SK-N-SH treated with all-trans-retinoic acid at 6 μM for 48 hours (cell line): ENCODE measurements around the gene TROAP.

Experiments
- ARNTL ChIP-seq: fragments of 450-650 bp; formaldehyde crosslinking; IDR thresholded peaks from 2 replicates; pipeline ENCODE4 v1.5.0; 2020; ENCODE audit warnings: low read depth, mild to moderate bottlenecking, moderate library complexity, borderline replicate concordance
- CSDC2 ChIP-seq: fragments of 250-450 bp; sonication (Bioruptor Pico); IDR thresholded peaks from 2 replicates; pipeline ENCODE4 v1.5.0; 2020; ENCODE audit warnings: mild to moderate bottlenecking, moderate library complexity
- ISL1 ChIP-seq: fragments of 250-450 bp; sonication (Bioruptor Pico); IDR thresholded peaks from 2 replicates; pipeline ENCODE4 v2.1.2; 2022; ENCODE audit warnings: mild to moderate bottlenecking, moderate library complexity
- POU6F1 ChIP-seq: fragments of 250-450 bp; sonication (Bioruptor Pico); IDR thresholded peaks from 2 replicates; pipeline ENCODE4 v1.8.0; 2021; ENCODE audit warnings: low read depth, mild to moderate bottlenecking, moderate library complexity, borderline replicate concordance
- RARB ChIP-seq: fragments of 250-450 bp; sonication (Bioruptor Pico); IDR thresholded peaks from 2 replicates; pipeline ENCODE4 v1.8.0; 2021; ENCODE audit warnings: mild to moderate bottlenecking, moderate library complexity
- ZFP30 ChIP-seq: fragments of 450-650 bp; formaldehyde crosslinking; IDR thresholded peaks from 2 replicates; pipeline ENCODE4 v1.5.0; 2022; ENCODE audit warnings: mild to moderate bottlenecking, moderate library complexity
- ZNF8 ChIP-seq: fragments of 450-650 bp; formaldehyde crosslinking; IDR thresholded peaks from 2 replicates; pipeline ENCODE4 v1.5.0; 2020; ENCODE audit warnings: mild to moderate bottlenecking, moderate library complexity
- TF ChIP-seq, protein P1 (sequence below): fragments of 250-450 bp; sonication (Bioruptor Pico); IDR thresholded peaks from 2 replicates; pipeline ENCODE4 v1.5.1; 2021; ENCODE audit warnings: mild to moderate bottlenecking, moderate library complexity
- TF ChIP-seq, protein P2 (sequence below): fragments of 250-450 bp; sonication (Bioruptor Pico); IDR thresholded peaks from 2 replicates; pipeline ENCODE4 v1.8.0; 2020; ENCODE audit warnings: mild to moderate bottlenecking, moderate library complexity, borderline replicate concordance

DNA sequence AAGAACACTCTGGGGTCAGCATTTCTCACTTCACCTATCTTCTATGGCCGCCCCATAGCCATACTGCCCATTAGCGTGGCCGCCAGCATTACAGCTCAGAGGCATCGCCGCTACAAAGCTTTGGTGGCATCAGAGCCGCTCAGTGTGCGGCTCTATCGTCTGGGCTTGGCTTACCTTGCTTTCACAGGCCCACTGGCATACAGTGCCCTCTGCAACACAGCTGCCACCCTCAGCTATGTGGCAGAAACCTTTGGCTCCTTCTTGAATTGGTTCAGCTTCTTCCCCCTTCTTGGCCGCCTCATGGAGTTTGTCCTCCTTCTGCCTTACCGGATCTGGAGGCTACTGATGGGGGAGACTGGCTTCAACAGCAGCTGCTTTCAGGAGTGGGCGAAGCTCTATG is 26.2 kb downstream of the TROAP start:
- TF ChIP-seq CSDC2 (no peak), ARNTL (CRISPR knock-in tag) (no peak), ZFP30 (CRISPR knock-in tag) (no peak), POU6F1 (CRISPR knock-in tag) (no peak), ZNF8 (no peak), ISL1 (no peak), RARB (CRISPR knock-in tag) (no peak)
- TF ChIP-seq, protein P1, sequence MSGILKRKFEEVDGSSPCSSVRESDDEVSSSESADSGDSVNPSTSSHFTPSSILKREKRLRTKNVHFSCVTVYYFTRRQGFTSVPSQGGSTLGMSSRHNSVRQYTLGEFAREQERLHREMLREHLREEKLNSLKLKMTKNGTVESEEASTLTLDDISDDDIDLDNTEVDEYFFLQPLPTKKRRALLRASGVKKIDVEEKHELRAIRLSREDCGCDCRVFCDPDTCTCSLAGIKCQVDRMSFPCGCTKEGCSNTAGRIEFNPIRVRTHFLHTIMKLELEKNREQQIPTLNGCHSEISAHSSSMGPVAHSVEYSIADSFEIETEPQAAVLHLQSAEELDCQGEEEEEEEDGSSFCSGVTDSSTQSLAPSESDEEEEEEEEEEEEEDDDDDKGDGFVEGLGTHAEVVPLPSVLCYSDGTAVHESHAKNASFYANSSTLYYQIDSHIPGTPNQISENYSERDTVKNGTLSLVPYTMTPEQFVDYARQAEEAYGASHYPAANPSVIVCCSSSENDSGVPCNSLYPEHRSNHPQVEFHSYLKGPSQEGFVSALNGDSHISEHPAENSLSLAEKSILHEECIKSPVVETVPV (CRISPR knock-in tag): no peak
- TF ChIP-seq, protein P2, sequence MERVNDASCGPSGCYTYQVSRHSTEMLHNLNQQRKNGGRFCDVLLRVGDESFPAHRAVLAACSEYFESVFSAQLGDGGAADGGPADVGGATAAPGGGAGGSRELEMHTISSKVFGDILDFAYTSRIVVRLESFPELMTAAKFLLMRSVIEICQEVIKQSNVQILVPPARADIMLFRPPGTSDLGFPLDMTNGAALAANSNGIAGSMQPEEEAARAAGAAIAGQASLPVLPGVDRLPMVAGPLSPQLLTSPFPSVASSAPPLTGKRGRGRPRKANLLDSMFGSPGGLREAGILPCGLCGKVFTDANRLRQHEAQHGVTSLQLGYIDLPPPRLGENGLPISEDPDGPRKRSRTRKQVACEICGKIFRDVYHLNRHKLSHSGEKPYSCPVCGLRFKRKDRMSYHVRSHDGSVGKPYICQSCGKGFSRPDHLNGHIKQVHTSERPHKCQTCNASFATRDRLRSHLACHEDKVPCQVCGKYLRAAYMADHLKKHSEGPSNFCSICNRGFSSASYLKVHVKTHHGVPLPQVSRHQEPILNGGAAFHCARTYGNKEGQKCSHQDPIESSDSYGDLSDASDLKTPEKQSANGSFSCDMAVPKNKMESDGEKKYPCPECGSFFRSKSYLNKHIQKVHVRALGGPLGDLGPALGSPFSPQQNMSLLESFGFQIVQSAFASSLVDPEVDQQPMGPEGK (CRISPR knock-in tag): no peak
